ENCODE measurements around the gene NCBP2.

NCBP2 gene

GRCh38 chr3:196942226-196942914 lies at the start of gene NCBP2:
Gene NCBP2, minus strand, starts transcription at chr3:196942528. Its CDS starts 25 bp downstream, at chr3:196942503.
- DNase-seq (ENCODE audit: low read depth, low spot score) = peak; percentile 95

GRCh38 chr3:196991581-196992460 lies 49.5 kb upstream of the NCBP2 start:
- DNase-seq (ENCODE audit: low read depth, low spot score) = no peak

GRCh38 chr3:196990601-196991007 lies 48.3 kb upstream of the NCBP2 start:
- no peak for DNase-seq (ENCODE audit: low read depth, low spot score)

GRCh38 chr3:196989721-196990262 lies 47.5 kb upstream of the NCBP2 start:
- DNase-seq (ENCODE audit: low read depth, low spot score) = no peak

- no peak for DNase-seq (ENCODE audit: low read depth, low spot score)
Observed at GRCh38 chr3:196988241-196989029, 46.1 kb upstream of the NCBP2 start.

GRCh38 chr3:196987022-196987421 lies 44.7 kb upstream of the NCBP2 start:
- DNase-seq (ENCODE audit: low read depth, low spot score) = no peak

GRCh38 chr3:196985954-196986885 lies 43.9 kb upstream of the NCBP2 start:
- DNase-seq (ENCODE audit: low read depth, low spot score) = no peak

GRCh38 chr3:196985298-196985697 lies 43.0 kb upstream of the NCBP2 start:
- no peak for DNase-seq (ENCODE audit: low read depth, low spot score)

- DNase-seq (ENCODE audit: low read depth, low spot score) = no peak
Observed at GRCh38 chr3:196983186-196983585, 40.9 kb upstream of the NCBP2 start.

- no peak for DNase-seq (ENCODE audit: low read depth, low spot score)
Observed at GRCh38 chr3:196981657-196982056, 39.3 kb upstream of the NCBP2 start.

- no peak for DNase-seq (ENCODE audit: low read depth, low spot score)
Observed at GRCh38 chr3:196979545-196979944, 37.2 kb upstream of the NCBP2 start.

GRCh38 chr3:196976941-196977340 lies 34.6 kb upstream of the NCBP2 start:
- DNase-seq (ENCODE audit: low read depth, low spot score) = no peak

- no peak for DNase-seq (ENCODE audit: low read depth, low spot score)
Observed at GRCh38 chr3:196975349-196975748, 33.0 kb upstream of the NCBP2 start.

- no peak for DNase-seq (ENCODE audit: low read depth, low spot score)
Observed at GRCh38 chr3:196974661-196975060, 32.3 kb upstream of the NCBP2 start.

- DNase-seq (ENCODE audit: low read depth, low spot score) = no peak
Observed at GRCh38 chr3:196971094-196971698, 28.9 kb upstream of the NCBP2 start.

- DNase-seq (ENCODE audit: low read depth, low spot score) = no peak
Observed at GRCh38 chr3:196970547-196971093, 28.3 kb upstream of the NCBP2 start.

- no peak for DNase-seq (ENCODE audit: low read depth, low spot score)
Observed at GRCh38 chr3:196969660-196970546, 27.6 kb upstream of the NCBP2 start.

GRCh38 chr3:196969134-196969659 lies 26.9 kb upstream of the NCBP2 start:
- DNase-seq (ENCODE audit: low read depth, low spot score) = no peak

Data from brain pericyte (primary cell).